K562 (cell line): ENCODE measurements around the gene SETD1B. TPM values are rescaled to one million over a fixed set of nuclear protein-coding genes. Genes with fewer than 3 reads are reported as not detected.

Experiments
- ADNP ChIP-seq: fragments of 200-800 bp; sonication (Bioruptor generic); IDR thresholded peaks from 2 replicates; pipeline ENCODE4 v1.6.1; 2016; ENCODE audit warnings: missing genetic modification characterization, missing compliant biosample characterization
- BHLHE40 ChIP-seq: IDR thresholded peaks from 2 replicates; pipeline ENCODE4 v1.6.1; 2011; ENCODE audit warnings: low read length, improper control_type of control experiment
- BRF1 ChIP-seq: IDR thresholded peaks from 3 replicates; pipeline ENCODE4 v1.6.1; 2011; ENCODE audit warnings: borderline replicate concordance, mild to moderate bottlenecking; ENCODE audit not compliant: insufficient read length; ENCODE audit errors: extremely low read depth
- CBX1 ChIP-seq: sonication (generic); IDR thresholded peaks from 2 replicates; pipeline ENCODE4 v1.6.1; 2016; ENCODE audit warnings: antibody characterized with exemption, low read depth, mild to moderate bottlenecking
- ELF1 ChIP-seq: fragments of 200-800 bp; sonication (Bioruptor generic); IDR thresholded peaks from 2 replicates; pipeline ENCODE4 v1.6.1; 2016; ENCODE audit warnings: missing genetic modification characterization, missing compliant biosample characterization
- FOXK1 ChIP-seq: sonication (generic); formaldehyde crosslinking; IDR thresholded peaks from 2 replicates; pipeline ENCODE4 v1.8.0; 2022; ENCODE audit warnings: missing genetic modification reagents, mild to moderate bottlenecking, borderline replicate concordance
- FOXM1 ChIP-seq, 2 experiments: fragments of 450-650 bp in 1 of 2; sonication (generic) in 1 of 2; formaldehyde crosslinking in 1 of 2; IDR thresholded peaks; 2 replicates each; pipeline versions ENCODE4 v1.6.1 to v1.9.0; 2017 to 2022; ENCODE audit warnings: low read depth in 2 of 2, mild to moderate bottlenecking in 2 of 2, missing genetic modification reagents in 1 of 2, moderate library complexity in 1 of 2
- HDAC1 ChIP-seq, 2 experiments: fragments of 450-650 bp; IDR thresholded peaks; 2 replicates each; pipeline ENCODE4 v1.6.1; 2016 to 2017; ENCODE audit warnings: inconsistent platforms in 1 of 2, mild to moderate bottlenecking in 1 of 2, moderate library complexity in 1 of 2
- HMGN3 ChIP-seq: IDR thresholded peaks from 2 replicates; pipeline ENCODE4 v1.6.1; 2011; ENCODE audit warnings: borderline replicate concordance, low read depth, mild to moderate bottlenecking, mixed read lengths, low read length; ENCODE audit not compliant: insufficient read length; ENCODE audit errors: extremely low read depth
- KLF16 ChIP-seq: IDR thresholded peaks from 2 replicates; pipeline ENCODE4 v1.6.1; 2016; ENCODE audit warnings: antibody characterized with exemption
- MTA3 ChIP-seq: fragments of 450-650 bp; formaldehyde crosslinking; IDR thresholded peaks from 2 replicates; pipeline ENCODE4 v1.6.1; 2017; ENCODE audit warnings: mild to moderate bottlenecking, borderline replicate concordance
- NFYB ChIP-seq: IDR thresholded peaks from 2 replicates; pipeline ENCODE4 v1.6.1; 2011; ENCODE audit warnings: mild to moderate bottlenecking, moderate library complexity; ENCODE audit not compliant: insufficient read length; ENCODE audit errors: extremely low read depth
- RBM22 ChIP-seq: fragments of 200-400 bp; formaldehyde crosslinking; IDR thresholded peaks from 2 replicates; pipeline ENCODE4 v1.6.1; 2018; ENCODE audit warnings: low read length, low read depth; ENCODE audit not compliant: poor library complexity, severe bottlenecking
- TCF7 ChIP-seq: sonication (generic); IDR thresholded peaks from 2 replicates; pipeline ENCODE4 v1.6.1; 2016; ENCODE audit warnings: antibody characterized with exemption, borderline replicate concordance
- ZNF263 ChIP-seq: sonication (generic); formaldehyde crosslinking; IDR thresholded peaks from 2 replicates; pipeline ENCODE4 v1.8.0; 2022; ENCODE audit warnings: mild to moderate bottlenecking, missing genetic modification reagents, borderline replicate concordance
- ZNF764 ChIP-seq: fragments of 250-450 bp; sonication (Bioruptor Pico); IDR thresholded peaks from 2 replicates; pipeline ENCODE4 v1.4.0; 2020; ENCODE audit warnings: low read depth, mild to moderate bottlenecking, moderate library complexity
- polyA plus RNA-seq, 8 experiments: library from polyadenylated mRNA; depleted of rRNA in 4 of 8; stranded (reverse) in 5 of 8; unstranded in 3 of 8; fragments of >200 nt; fragmentation: Nextera tagmentation in 2 of 8; fragmentation: Illumina TruSeq in 1 of 8; extraction: Ambion mirVana in 2 of 8; extraction: Trizol in 1 of 8; gene quantifications; 2 replicates each; pipeline versions ENCODE4 v1.2.1 to v1.2.3, GENCODE V29; 2011 to 2014; ENCODE audit warnings: inconsistent platforms in 1 of 8, missing spikeins in 1 of 8
- total RNA-seq, 7 experiments: library from RNA; depleted of rRNA in 6 of 7; stranded (reverse); fragments of >200 nt in 6 of 7; fragmentation: Illumina TruSeq in 2 of 7; extraction: Trizol in 2 of 7; gene quantifications; 2 replicates each; pipeline versions ENCODE4 v1.2.1 to v1.2.3, GENCODE V29; 2011 to 2021; ENCODE audit warnings: low replicate concordance in 1 of 7
- TF ChIP-seq, protein P1 (sequence below), 2 experiments: fragments of 450-650 bp; IDR thresholded peaks; 2 replicates each; pipeline ENCODE4 v1.6.1; 2016; ENCODE audit warnings: mild to moderate bottlenecking in 2 of 2, borderline replicate concordance in 1 of 2, low read depth in 1 of 2, moderate library complexity in 1 of 2

Gene SETD1B
- total and polyA plus RNA-seq, 9 of the 15 experiments (the other 6 are each of a cell fraction or from before 2014, with no cell fraction given), result 0.48 to 26.6 (median 2.3) TPM

DNA sequence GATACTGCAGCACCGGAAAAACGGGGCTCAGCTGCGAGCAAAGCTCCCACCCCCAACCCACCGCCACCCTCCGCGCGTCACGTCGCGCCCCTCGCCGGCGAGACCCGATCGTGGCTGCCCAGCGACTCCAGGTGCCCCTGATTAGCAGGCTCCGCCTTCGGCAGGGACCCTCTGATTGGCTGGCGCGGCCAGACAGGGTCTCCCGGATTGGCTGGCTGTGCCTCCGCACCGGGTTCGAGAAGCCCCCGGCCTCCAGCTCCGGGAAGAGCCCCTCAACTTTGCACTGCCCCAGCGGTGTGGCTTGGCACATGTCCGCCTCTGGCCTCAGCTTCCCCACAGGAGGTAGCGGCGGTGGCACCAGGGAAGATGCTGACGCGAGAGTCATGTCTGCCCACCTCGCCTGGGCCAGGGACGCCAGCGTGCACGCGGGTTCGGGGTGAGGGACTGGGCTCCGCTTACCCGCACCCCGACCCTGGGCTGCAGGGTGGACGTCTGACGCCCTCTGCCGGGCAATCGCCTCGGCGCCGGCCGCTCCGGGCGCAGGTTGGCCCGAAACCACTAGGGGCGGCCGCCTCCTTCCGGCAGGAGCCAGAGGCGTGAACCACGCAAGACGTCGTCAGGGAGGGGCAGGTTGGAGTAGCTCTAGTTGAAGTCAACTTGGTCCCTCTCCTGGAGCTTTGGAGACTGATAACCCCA is 9.8 kb upstream of the SETD1B start (continued):
- no peak for TF ChIP-seq FOXM1 (IDR thresholded peaks at IDR 0.05; ENCODE audit: low read depth)
- peak; percentile 96 for TF ChIP-seq FOXM1 (CRISPR knock-in tag; IDR thresholded peaks at IDR 0.05; ENCODE audit: low read depth)
- peak; percentile 39 to 48; a peak in 2 of 4 replicates for TF ChIP-seq HDAC1 (IDR thresholded peaks at IDR 0.05)
- TF ChIP-seq ZNF263, result peak; percentile 68
- no peak for TF ChIP-seq ZNF764
- TF ChIP-seq ADNP (tag), result no peak
- no peak for TF ChIP-seq FOXK1 (CRISPR knock-in tag)
- TF ChIP-seq HMGN3, result peak; percentile 93
- TF ChIP-seq TCF7, result no peak
- TF ChIP-seq BRF1, result no peak
- peak; percentile 93 for TF ChIP-seq RBM22
- TF ChIP-seq, protein P1, sequence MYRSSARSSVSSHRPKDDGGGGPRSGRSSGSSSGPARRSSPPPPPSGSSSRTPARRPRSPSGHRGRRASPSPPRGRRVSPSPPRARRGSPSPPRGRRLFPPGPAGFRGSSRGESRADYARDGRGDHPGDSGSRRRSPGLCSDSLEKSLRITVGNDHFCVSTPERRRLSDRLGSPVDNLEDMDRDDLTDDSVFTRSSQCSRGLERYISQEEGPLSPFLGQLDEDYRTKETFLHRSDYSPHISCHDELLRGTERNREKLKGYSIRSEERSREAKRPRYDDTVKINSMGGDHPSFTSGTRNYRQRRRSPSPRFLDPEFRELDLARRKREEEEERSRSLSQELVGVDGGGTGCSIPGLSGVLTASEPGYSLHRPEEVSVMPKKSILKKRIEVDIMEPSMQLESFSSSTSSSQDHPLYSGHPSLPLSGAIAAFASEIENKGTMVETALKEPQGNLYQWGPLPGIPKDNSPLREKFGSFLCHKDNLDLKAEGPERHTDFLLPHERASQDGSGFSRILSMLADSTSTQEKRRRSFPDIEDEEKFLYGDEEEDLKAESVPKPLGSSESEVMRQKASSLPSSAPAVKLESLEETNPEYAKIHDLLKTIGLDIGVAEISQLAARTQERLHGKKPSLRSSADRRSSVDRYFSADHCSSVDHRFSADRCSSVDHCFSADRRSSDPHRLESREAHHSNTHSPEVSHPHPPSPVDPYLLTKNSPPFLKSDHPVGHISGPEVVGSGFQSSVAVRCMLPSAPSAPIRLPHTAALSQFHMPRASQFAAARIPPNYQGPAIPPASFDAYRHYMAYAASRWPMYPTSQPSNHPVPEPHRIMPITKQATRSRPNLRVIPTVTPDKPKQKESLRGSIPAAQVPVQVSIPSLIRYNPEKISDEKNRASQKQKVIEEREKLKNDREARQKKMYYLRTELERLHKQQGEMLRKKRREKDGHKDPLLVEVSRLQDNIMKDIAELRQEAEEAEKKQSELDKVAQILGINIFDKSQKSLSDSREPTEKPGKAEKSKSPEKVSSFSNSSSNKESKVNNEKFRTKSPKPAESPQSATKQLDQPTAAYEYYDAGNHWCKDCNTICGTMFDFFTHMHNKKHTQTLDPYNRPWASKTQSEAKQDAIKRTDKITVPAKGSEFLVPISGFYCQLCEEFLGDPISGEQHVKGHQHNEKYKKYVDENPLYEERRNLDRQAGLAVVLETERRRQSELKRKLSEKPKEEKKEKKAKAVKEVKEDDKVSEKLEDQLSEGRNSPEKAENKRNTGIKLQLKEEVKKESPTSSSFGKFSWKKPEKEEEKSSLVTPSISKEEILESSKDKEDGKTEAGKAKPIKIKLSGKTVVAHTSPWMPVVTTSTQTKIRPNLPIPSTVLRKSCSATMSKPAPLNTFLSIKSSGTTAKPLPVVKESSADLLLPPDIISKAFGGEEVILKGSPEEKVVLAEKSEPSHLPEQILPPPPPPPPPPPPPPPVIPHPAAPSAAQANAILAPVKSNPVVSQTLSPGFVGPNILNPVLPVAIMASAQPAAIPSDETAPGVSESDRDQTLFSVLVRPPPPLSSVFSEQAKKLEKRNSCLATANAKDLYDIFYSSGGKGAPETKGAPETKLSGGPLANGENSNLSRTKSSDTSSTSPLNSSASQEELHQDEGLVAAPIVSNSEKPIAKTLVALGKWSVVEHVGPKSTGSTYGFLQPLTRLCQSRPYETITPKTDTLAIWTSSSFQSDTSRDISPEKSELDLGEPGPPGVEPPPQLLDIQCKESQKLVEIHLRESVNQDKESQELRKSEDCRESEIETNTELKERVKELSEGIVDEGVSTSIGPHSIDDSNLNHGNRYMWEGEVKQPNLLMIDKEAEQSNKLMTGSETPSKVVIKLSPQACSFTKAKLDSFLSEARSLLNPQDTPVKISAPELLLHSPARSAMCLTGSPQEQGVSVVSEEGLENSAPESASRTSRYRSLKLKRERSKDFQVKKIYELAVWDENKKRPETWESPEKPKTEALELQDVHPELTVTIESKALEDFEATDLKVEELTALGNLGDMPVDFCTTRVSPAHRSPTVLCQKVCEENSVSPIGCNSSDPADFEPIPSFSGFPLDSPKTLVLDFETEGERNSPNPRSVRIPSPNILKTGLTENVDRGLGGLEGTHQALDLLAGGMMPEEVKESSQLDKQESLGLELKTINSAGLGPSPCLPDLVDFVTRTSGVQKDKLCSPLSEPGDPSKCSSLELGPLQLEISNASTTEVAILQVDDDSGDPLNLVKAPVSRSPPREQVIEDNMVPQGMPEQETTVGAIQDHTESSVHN (IDR thresholded peaks at IDR 0.05; ENCODE audit: borderline replicate concordance in 1 of 2, low read depth in 1 of 2), result no peak
- TF ChIP-seq CBX1, result 0 out of 2 replicates have a peak, but pooled peaks have one; percentile 31
- peak; percentile 62 for TF ChIP-seq NFYB
- TF ChIP-seq BHLHE40, result peak; percentile 78
- peak; percentile 90 for TF ChIP-seq MTA3
- peak; percentile 52; the same call in 1 of the 2 replicates for TF ChIP-seq KLF16
- TF ChIP-seq ELF1 (tag), result no peak
